GM19372 (cell line): ENCODE results near the gene THADA.

Experiments
- ATAC-seq: cut with Tn5 transposase; IDR thresholded peaks from one replicate; pipeline ENCODE4 v1.9.1; 2021; ENCODE audit warnings: mild to moderate bottlenecking, low read depth, moderate library complexity; ENCODE audit not compliant: unreplicated experiment

The THADA gene

GRCh38 chr2:43391878-43392215 lies 204.0 kb downstream of the THADA start:
- no peak for ATAC-seq

GRCh38 chr2:43391201-43391877 lies 204.5 kb downstream of the THADA start:
- ATAC-seq = no peak

GRCh38 chr2:43389581-43390466 lies 206.0 kb downstream of the THADA start:
- no peak for ATAC-seq

- ATAC-seq = no peak
Measured at GRCh38 chr2:43388371-43388770, 207.5 kb downstream of the THADA start.

- peak; percentile 70 for ATAC-seq
Measured at GRCh38 chr2:43387092-43388062, 208.5 kb downstream of the THADA start.

- peak; percentile 15 for ATAC-seq
Measured at GRCh38 chr2:43386679-43387078, 209.2 kb downstream of the THADA start.

- no peak for ATAC-seq
Measured at GRCh38 chr2:43384143-43384542, 211.7 kb downstream of the THADA start.

GRCh38 chr2:43383533-43383932 lies 212.3 kb downstream of the THADA start:
- ATAC-seq = no peak

GRCh38 chr2:43379494-43379893 lies 216.3 kb downstream of the THADA start:
- no peak for ATAC-seq

- no peak for ATAC-seq
Measured at GRCh38 chr2:43377327-43377726, 218.5 kb downstream of the THADA start.

- no peak for ATAC-seq
Measured at GRCh38 chr2:43376523-43377198, 219.2 kb downstream of the THADA start.

- no peak for ATAC-seq
Measured at GRCh38 chr2:43375746-43376522, 219.9 kb downstream of the THADA start.

- ATAC-seq = no peak
Measured at GRCh38 chr2:43372416-43373081, 223.3 kb downstream of the THADA start.

GRCh38 chr2:43370705-43371104 lies 225.1 kb downstream of the THADA start:
- ATAC-seq = no peak

GRCh38 chr2:43370146-43370545 lies 225.7 kb downstream of the THADA start:
- ATAC-seq = no peak

- no peak for ATAC-seq
Measured at GRCh38 chr2:43368483-43369385, 227.1 kb downstream of the THADA start.

GRCh38 chr2:43367012-43367782 lies 228.6 kb downstream of the THADA start:
- no peak for ATAC-seq
